Body of pancreas (tissue), 4 donors: Measurements from ENCODE around the gene FAM9A.

Experiments
- CTCF ChIP-seq, 7 experiments: fragments of 450-650 bp in 4 of 7; fragments of 200-600 bp in 3 of 7; sonication (generic) in 3 of 7; IDR thresholded peaks; one replicate each; pipeline ENCODE4 v1.5.1; 2016 to 2019; ENCODE audit warnings: antibody characterized with exemption in 7 of 7
- POLR2A ChIP-seq, 3 donors: fragments of 450-650 bp; IDR thresholded peaks; one replicate each; pipeline ENCODE4 v1.6.1; 2016; ENCODE audit warnings: antibody characterized with exemption in 3 of 3, mild to moderate bottlenecking in 2 of 3

GRCh38 chrX:8801041-8801599, at the start of gene FAM9A:
- TF ChIP-seq CTCF (IDR thresholded peaks at IDR 0.05) (no peak), POLR2A (IDR thresholded peaks at IDR 0.05) (no peak)
